ENCODE results near the gene SLC6A13. TPM values are rescaled to one million over a fixed set of nuclear protein-coding genes. Genes with fewer than 3 reads are reported as not detected.

Gene SLC6A13
- total and polyA plus RNA-seq, 9 donors, result 0.13 to 6.1 (median 0.75) TPM; not detected in 3

- Histone ChIP-seq H3K27me3 (no peaks in the 10 kb centered on the region), H3K27ac (no peak overlapping the region), H3K9me3 (no peaks in the 10 kb centered on the region), H3K4me3 (no peak overlapping the region), H3K36me3 (no peaks in the 10 kb centered on the region), H3K4me1 (ENCODE audit: insufficient read depth) (no peaks in the 10 kb centered on the region)
- no peak for TF ChIP-seq EP300 (IDR thresholded peaks at IDR 0.05)
- TF ChIP-seq POLR2A (IDR thresholded peaks at IDR 0.05), result no peak
- TF ChIP-seq, protein P1, sequence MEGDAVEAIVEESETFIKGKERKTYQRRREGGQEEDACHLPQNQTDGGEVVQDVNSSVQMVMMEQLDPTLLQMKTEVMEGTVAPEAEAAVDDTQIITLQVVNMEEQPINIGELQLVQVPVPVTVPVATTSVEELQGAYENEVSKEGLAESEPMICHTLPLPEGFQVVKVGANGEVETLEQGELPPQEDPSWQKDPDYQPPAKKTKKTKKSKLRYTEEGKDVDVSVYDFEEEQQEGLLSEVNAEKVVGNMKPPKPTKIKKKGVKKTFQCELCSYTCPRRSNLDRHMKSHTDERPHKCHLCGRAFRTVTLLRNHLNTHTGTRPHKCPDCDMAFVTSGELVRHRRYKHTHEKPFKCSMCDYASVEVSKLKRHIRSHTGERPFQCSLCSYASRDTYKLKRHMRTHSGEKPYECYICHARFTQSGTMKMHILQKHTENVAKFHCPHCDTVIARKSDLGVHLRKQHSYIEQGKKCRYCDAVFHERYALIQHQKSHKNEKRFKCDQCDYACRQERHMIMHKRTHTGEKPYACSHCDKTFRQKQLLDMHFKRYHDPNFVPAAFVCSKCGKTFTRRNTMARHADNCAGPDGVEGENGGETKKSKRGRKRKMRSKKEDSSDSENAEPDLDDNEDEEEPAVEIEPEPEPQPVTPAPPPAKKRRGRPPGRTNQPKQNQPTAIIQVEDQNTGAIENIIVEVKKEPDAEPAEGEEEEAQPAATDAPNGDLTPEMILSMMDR (IDR thresholded peaks at IDR 0.05), result no peak
- intact Hi-C loops (cut with DNase I), result no loop called here
- no peak for DNase-seq
- WGBS, 3 donors, result 81 to 87% (median 84%) methylated on average over 10 of the region's 10 CpGs
Measured at GRCh38 chr12:254039-254438, 8.6 kb downstream of the SLC6A13 start.

GRCh38 chr12:253116-253831 lies 9.4 kb downstream of the SLC6A13 start:
- Histone ChIP-seq H3K4me1 (ENCODE audit: insufficient read depth) (no peaks in the 10 kb centered on the region), H3K27ac (no peak overlapping the region), H3K9me3 (no peaks in the 10 kb centered on the region), H3K36me3 (no peaks in the 10 kb centered on the region), H3K27me3 (no peaks in the 10 kb centered on the region), H3K4me3 (no peak overlapping the region)
- WGBS, 3 donors, result 77 to 87% (median 79%) methylated on average over 12 of the region's 12 CpGs
- no peak for DNase-seq
- TF ChIP-seq, protein P1 (IDR thresholded peaks at IDR 0.05), result no peak
- no peak for TF ChIP-seq POLR2A (IDR thresholded peaks at IDR 0.05)
- TF ChIP-seq EP300 (IDR thresholded peaks at IDR 0.05), result no peak
- intact Hi-C loops (cut with DNase I), result no loop called here

DNA sequence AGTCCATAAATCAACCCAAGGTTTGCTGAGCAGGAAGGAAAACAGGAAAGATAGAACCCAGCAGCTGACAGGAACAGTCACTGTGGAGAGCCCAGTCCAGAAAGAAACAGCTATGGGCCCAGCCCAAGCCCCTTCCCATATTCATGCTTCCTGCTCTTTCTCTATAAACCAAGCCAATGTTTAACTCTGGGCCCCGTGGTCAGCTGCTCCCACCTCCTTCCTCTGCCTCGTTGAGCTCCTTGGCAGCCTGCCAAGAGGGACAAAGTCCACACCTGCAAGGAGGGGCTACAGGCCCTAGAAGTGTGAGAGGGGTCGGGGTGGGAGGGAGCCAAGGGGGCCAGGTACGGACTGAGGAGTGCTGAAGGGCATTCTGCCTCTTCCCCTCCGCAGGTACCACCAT lies 10.0 kb downstream of the SLC6A13 start:
- Histone ChIP-seq H3K27me3 (no peaks in the 10 kb centered on the region), H3K27ac (no peak overlapping the region), H3K36me3 (no peaks in the 10 kb centered on the region), H3K4me1 (ENCODE audit: insufficient read depth) (no peaks in the 10 kb centered on the region), H3K4me3 (no peak overlapping the region), H3K9me3 (no peaks in the 10 kb centered on the region)
- no peak for DNase-seq
- intact Hi-C loops (cut with DNase I), result no loop called here
- WGBS, 3 donors, result 29 to 45% (median 42%) methylated on average over 5 of the region's 5 CpGs
- TF ChIP-seq EP300 (IDR thresholded peaks at IDR 0.05) (no peak), POLR2A (IDR thresholded peaks at IDR 0.05) (no peak)
- TF ChIP-seq, protein P1 (IDR thresholded peaks at IDR 0.05), result no peak

- no peak overlapping the region for H3K27ac ChIP-seq
- WGBS, 3 donors, result 83 to 89% (median 86%) methylated on average over 3 of the region's 3 CpGs
- no peak for TF ChIP-seq POLR2A (IDR thresholded peaks at IDR 0.05)
- H3K27me3 ChIP-seq, result no peaks in the 10 kb centered on the region
- intact Hi-C loops (cut with DNase I), result no loop called here
- no peaks in the 10 kb centered on the region for H3K9me3 ChIP-seq
- no peak overlapping the region for H3K4me3 ChIP-seq
- no peak for DNase-seq
- no peaks in the 10 kb centered on the region for H3K36me3 ChIP-seq
- no peaks in the 10 kb centered on the region for H3K4me1 ChIP-seq (ENCODE audit: insufficient read depth)
Measured at GRCh38 chr12:247271-247670, 15.4 kb downstream of the SLC6A13 start.

DNA sequence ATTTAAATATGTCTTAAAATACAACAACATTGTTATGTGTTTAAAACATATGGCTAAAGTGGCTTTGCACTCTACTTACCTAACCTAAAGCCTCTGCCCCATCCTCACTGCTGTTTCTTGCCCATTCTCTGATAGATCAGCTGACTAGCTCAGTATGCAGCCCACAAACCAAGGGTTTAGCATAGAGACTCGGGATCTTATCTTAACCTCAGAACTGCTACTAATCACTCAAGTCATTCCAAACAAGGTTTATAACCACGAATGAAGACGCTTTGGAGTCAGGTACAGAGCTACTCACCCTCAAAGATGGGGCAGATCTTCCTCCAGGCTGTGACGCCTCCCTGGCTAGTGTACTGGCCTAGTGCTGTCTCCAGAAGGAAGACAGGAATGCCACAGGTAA lies 19.3 kb downstream of the SLC6A13 start:
- Histone ChIP-seq H3K27ac (no peak overlapping the region), H3K27me3 (no peaks in the 10 kb centered on the region), H3K36me3 (no peaks in the 10 kb centered on the region), H3K4me3 (no peak overlapping the region), H3K9me3 (no peaks in the 10 kb centered on the region), H3K4me1 (ENCODE audit: insufficient read depth) (no peaks in the 10 kb centered on the region)
- TF ChIP-seq EP300 (IDR thresholded peaks at IDR 0.05) (no peak), POLR2A (IDR thresholded peaks at IDR 0.05) (no peak)
- no peak for DNase-seq
- intact Hi-C loops (cut with DNase I), result no loop called here
- 44 to 63% (median 50%) methylated on average over 4 of the region's 4 CpGs for WGBS, 3 donors
